CD14-positive monocyte (primary cell): ENCODE results near the gene ETS1. TPM values are rescaled to one million over a fixed set of nuclear protein-coding genes. Genes with fewer than 3 reads are reported as not detected.

Experiments used
- DNase-seq, 3 donors: peaks; one replicate each; pipeline ENCODE4 v3.0.0-alpha.2; 2011 to 2022
- H2AFZ ChIP-seq: 2 replicates; pipeline ENCODE4 v1.6.0; 2012; ENCODE audit warnings: mild to moderate bottlenecking, low read depth, low read length, inconsistent platforms; ENCODE audit not compliant: insufficient read depth, poor library complexity, severe bottlenecking
- H3K27ac ChIP-seq, 2 donors: 1 replicate in 1 of 2; 2 replicates in 1 of 2; pipeline ENCODE4 v1.5.1; 2012 to 2013; ENCODE audit warnings: low read length in 2 of 2, control low read depth in 1 of 2, inconsistent platforms in 1 of 2, low read depth in 1 of 2, mild to moderate bottlenecking in 1 of 2
- H3K27me3 ChIP-seq, 2 donors: one replicate each; pipeline versions ENCODE4 v1.6.0 to v1.6.1; 2011 to 2013; ENCODE audit warnings: low read length in 2 of 2; ENCODE audit not compliant: control insufficient read depth in 2 of 2, insufficient read depth in 2 of 2
- H3K36me3 ChIP-seq, 2 donors: replicated peaks in 1 of 2; 1 replicate in 1 of 2; 2 replicates in 1 of 2; pipeline versions ENCODE4 v1.5.1 to v1.6.1; 2012 to 2013; ENCODE audit warnings: low read length in 2 of 2, control low read depth in 1 of 2, inconsistent platforms in 1 of 2, mild to moderate bottlenecking in 1 of 2; ENCODE audit not compliant: insufficient read depth in 2 of 2, control insufficient read depth in 1 of 2
- H3K4me1 ChIP-seq, 2 donors: 1 replicate in 1 of 2; 2 replicates in 1 of 2; pipeline versions ENCODE4 v1.5.1 to v1.6.1; 2012 to 2013; ENCODE audit warnings: low read length in 2 of 2, control low read depth in 1 of 2, inconsistent platforms in 1 of 2, mild to moderate bottlenecking in 1 of 2, moderate library complexity in 1 of 2; ENCODE audit not compliant: insufficient read depth in 2 of 2, control insufficient read depth in 1 of 2
- H3K4me2 ChIP-seq: replicated peaks from 2 replicates; pipeline ENCODE3; 2012; ENCODE audit warnings: low read length, moderate library complexity, mild to moderate bottlenecking; ENCODE audit not compliant: poor library complexity, severe bottlenecking; ENCODE audit errors: extremely low read depth
- H3K4me3 ChIP-seq, 3 experiments: fragments of 200-600 bp in 1 of 3; sonication (generic) in 1 of 3; replicated peaks in 1 of 3; 1 replicate in 2 of 3; 2 replicates in 1 of 3; pipeline ENCODE4 v1.5.1; 2011 to 2013; ENCODE audit warnings: low read length in 3 of 3, mild to moderate bottlenecking in 3 of 3, control low read depth in 2 of 3, low read depth in 2 of 3, inconsistent platforms in 1 of 3, moderate library complexity in 1 of 3
- H3K79me2 ChIP-seq: 2 replicates; pipeline ENCODE4 v1.6.0; 2012; ENCODE audit warnings: mild to moderate bottlenecking, control low read depth, inconsistent platforms, low read length, moderate library complexity; ENCODE audit not compliant: insufficient read depth
- H3K9ac ChIP-seq: 2 replicates; pipeline ENCODE4 v1.6.0; 2017; ENCODE audit warnings: low read length, mild to moderate bottlenecking; ENCODE audit not compliant: insufficient read depth, poor library complexity, severe bottlenecking
- H3K9me3 ChIP-seq, 2 donors: replicated peaks in 1 of 2; 1 replicate in 1 of 2; 2 replicates in 1 of 2; pipeline versions ENCODE4 v1.5.1 to v1.6.1; 2012 to 2013; ENCODE audit warnings: low read length in 2 of 2, control low read depth in 1 of 2; ENCODE audit not compliant: control insufficient read depth in 1 of 2, insufficient read depth in 1 of 2
- H4K20me1 ChIP-seq: 2 replicates; pipeline ENCODE4 v1.6.0; 2012; ENCODE audit warnings: mild to moderate bottlenecking, low read length, control low read depth, moderate library complexity; ENCODE audit not compliant: insufficient read depth
- H3K27ac Mint-ChIP-seq, 7 donors: one replicate each; pipeline ENCODE4 v1.8.0; 2020; ENCODE audit warnings: mild to moderate bottlenecking in 7 of 7, mixed read lengths in 7 of 7, moderate library complexity in 6 of 7, inconsistent platforms in 2 of 7
- H3K27me3 Mint-ChIP-seq, 3 donors: one replicate each; pipeline ENCODE4 v1.8.0; 2021 to 2022; ENCODE audit warnings: low read depth in 3 of 3, mild to moderate bottlenecking in 3 of 3, mixed read lengths in 3 of 3, moderate library complexity in 3 of 3, inconsistent platforms in 1 of 3
- H3K36me3 Mint-ChIP-seq, 2 donors: one replicate each; pipeline ENCODE4 v1.8.0; 2020; ENCODE audit warnings: mixed read lengths in 2 of 2, inconsistent platforms in 1 of 2, mild to moderate bottlenecking in 1 of 2
- H3K4me1 Mint-ChIP-seq: one replicate; pipeline ENCODE4 v1.8.0; 2020; ENCODE audit warnings: mild to moderate bottlenecking, mixed read lengths
- H3K4me3 Mint-ChIP-seq, 2 donors: one replicate each; pipeline ENCODE4 v1.8.0; 2020; ENCODE audit warnings: mild to moderate bottlenecking in 2 of 2, mixed read lengths in 2 of 2, moderate library complexity in 1 of 2
- H3K9me3 Mint-ChIP-seq, 7 donors: one replicate each; pipeline ENCODE4 v1.8.0; 2020 to 2022; ENCODE audit warnings: mixed read lengths in 7 of 7, mild to moderate bottlenecking in 6 of 7, moderate library complexity in 6 of 7, inconsistent platforms in 2 of 7
- WGBS: methylation state at CpG from one replicate; pipeline ENCODE4 v1.1.5; 2013; ENCODE audit warnings: missing lambda C conversion rate; ENCODE audit not compliant: insufficient coverage; 5-methylcytosine and 5-hydroxymethylcytosine counted together
- intact Hi-C, 2 donors: fragments of 100-400 bp; cut with micrococcal nuclease; formaldehyde crosslinking; loops; one replicate each; pipeline versions ENCODE4 v1.15.0 to v1.15.1; 2023
- polyA plus RNA-seq, 3 donors: library from polyadenylated mRNA; depleted of rRNA in 1 of 3; unstranded in 2 of 3; stranded (reverse) in 1 of 3; fragments of 300-500 nt in 2 of 3; fragments of >200 nt in 1 of 3; fragmentation: Illumina TruSeq in 2 of 3; gene quantifications; 1 replicate in 2 of 3; 2 replicates in 1 of 3; pipeline ENCODE4 v1.2.3, GENCODE V29; 2012 to 2021
- TF ChIP-seq, protein P1 (sequence below): fragments of 200-600 bp; IDR thresholded peaks from one replicate; pipeline ENCODE4 v1.8.0; 2022; ENCODE audit warnings: antibody characterized with exemption, mild to moderate bottlenecking

Gene ETS1
- polyA plus RNA-seq, 3 donors, result 0.67 to 1.6 (median 1.6) TPM

DNA sequence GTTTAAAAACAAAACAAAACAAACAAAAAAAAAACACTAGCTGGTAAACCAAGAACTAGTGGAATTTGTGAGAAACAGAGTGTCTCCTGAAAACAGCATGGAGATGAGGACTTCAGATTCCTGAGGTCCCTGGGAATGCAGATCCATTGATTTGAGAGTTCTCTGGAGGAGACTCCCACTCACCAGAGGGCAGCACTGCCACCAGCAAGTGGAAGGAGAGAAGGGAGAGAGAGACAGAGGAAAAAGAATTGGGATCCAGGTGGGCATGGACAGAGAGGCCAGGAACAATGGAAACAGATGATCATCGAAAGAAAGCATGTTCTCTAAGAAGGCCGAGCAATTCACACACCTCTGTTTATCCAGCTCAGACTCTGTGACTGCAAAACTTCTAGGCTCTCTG, 31.8 kb downstream of the ETS1 start:
- Histone ChIP-seq H3K79me2 (no peaks in the 10 kb centered on the region), H4K20me1 (no peaks in the 10 kb centered on the region), H2AFZ (no peak overlapping the region), H3K4me1 (peaks cover 28 to 39% of the 10 kb centered on the region in 2 donors), H3K27me3 (no peaks in the 10 kb centered on the region), H3K4me3 (no peak overlapping the region), H3K9ac (no peak overlapping the region), H3K36me3 (no peaks in the 10 kb centered on the region), H3K27ac (no peak overlapping the region), H3K9me3 (no peaks in the 10 kb centered on the region), H3K4me2 (no peak overlapping the region)
- H3K36me3 Mint-ChIP-seq, result no peaks in the 10 kb centered on the region
- no peak for DNase-seq
- peaks cover 2 to 6% (median 2%) of the 10 kb centered on the region in 3 donors for H3K27me3 Mint-ChIP-seq
- H3K27ac Mint-ChIP-seq, result peak overlapping the region in 1 of 7 donors; percentile 76
- H3K9me3 Mint-ChIP-seq, result peaks cover 0 to 3% (median 0%) of the 10 kb centered on the region in 7 donors
- H3K4me1 Mint-ChIP-seq, result peaks cover 42% of the 10 kb centered on the region
- TF ChIP-seq, protein P1, sequence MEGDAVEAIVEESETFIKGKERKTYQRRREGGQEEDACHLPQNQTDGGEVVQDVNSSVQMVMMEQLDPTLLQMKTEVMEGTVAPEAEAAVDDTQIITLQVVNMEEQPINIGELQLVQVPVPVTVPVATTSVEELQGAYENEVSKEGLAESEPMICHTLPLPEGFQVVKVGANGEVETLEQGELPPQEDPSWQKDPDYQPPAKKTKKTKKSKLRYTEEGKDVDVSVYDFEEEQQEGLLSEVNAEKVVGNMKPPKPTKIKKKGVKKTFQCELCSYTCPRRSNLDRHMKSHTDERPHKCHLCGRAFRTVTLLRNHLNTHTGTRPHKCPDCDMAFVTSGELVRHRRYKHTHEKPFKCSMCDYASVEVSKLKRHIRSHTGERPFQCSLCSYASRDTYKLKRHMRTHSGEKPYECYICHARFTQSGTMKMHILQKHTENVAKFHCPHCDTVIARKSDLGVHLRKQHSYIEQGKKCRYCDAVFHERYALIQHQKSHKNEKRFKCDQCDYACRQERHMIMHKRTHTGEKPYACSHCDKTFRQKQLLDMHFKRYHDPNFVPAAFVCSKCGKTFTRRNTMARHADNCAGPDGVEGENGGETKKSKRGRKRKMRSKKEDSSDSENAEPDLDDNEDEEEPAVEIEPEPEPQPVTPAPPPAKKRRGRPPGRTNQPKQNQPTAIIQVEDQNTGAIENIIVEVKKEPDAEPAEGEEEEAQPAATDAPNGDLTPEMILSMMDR, result no peak
- no peak overlapping the region for H3K4me3 Mint-ChIP-seq
- no CpG with 5 or more reads among the region's 2 CpGs for whole genome bisulfite sequencing
- intact Hi-C loops, result no loop called here

- no peaks in the 10 kb centered on the region for H4K20me1 ChIP-seq
- H3K4me3 ChIP-seq, result peak overlapping the region in 1 of 3 experiments; percentile 29
- Mint-ChIP-seq H3K27ac (peak overlapping the region; percentile 81 to 95 (median 93)), H3K4me1 (peaks cover 53% of the 10 kb centered on the region), H3K4me3 (peak overlapping the region; percentile 61 to 91), H3K27me3 (peaks cover 0 to 17% (median 13%) of the 10 kb centered on the region in 3 donors), H3K36me3 (peaks cover 0 to 6% of the 10 kb centered on the region in 2 donors), H3K9me3 (peaks cover 0 to 3% (median 0%) of the 10 kb centered on the region in 7 donors)
- peaks cover 34 to 43% of the 10 kb centered on the region in 2 donors for H3K4me1 ChIP-seq
- peaks cover 0 to 9% of the 10 kb centered on the region in 2 donors for H3K27me3 ChIP-seq
- H3K79me2 ChIP-seq, result no peaks in the 10 kb centered on the region
- no peaks in the 10 kb centered on the region for H3K9me3 ChIP-seq
- no peak overlapping the region for H2AFZ ChIP-seq
- DNase-seq, result no peak
- 21% methylated on average over 4 of the region's 10 CpGs for WGBS
- peak overlapping the region; percentile 46 for H3K4me2 ChIP-seq
- intact Hi-C loops, result loop anchor here in 1 of 2 donors (2.0 to 5.0 kb wide), 2 partner anchors 31 to 33 kb away; partner anchors contain the start of gene ETS1
- TF ChIP-seq, protein P1, result no peak
- H3K36me3 ChIP-seq, result no peaks in the 10 kb centered on the region
- no peak overlapping the region for H3K9ac ChIP-seq
- H3K27ac ChIP-seq, result peak overlapping the region in 1 of 2 donors; percentile 76
Measured at GRCh38 chr11:128553662-128554362, 33.5 kb downstream of the ETS1 start.
